K562 (cell line): Measurements from ENCODE around the gene TRAPPC12.

ENCODE experiments used
- FOXM1 ChIP-seq, 2 experiments: fragments of 450-650 bp in 1 of 2; sonication (generic) in 1 of 2; formaldehyde crosslinking in 1 of 2; IDR thresholded peaks; 2 replicates each; pipeline versions ENCODE4 v1.6.1 to v1.9.0; 2017 to 2022; ENCODE audit warnings: low read depth in 2 of 2, mild to moderate bottlenecking in 2 of 2, missing genetic modification reagents in 1 of 2, moderate library complexity in 1 of 2
- MAFK ChIP-seq: IDR thresholded peaks from 2 replicates; pipeline ENCODE4 v1.6.1; 2011; ENCODE audit warnings: low read length, improper control_type of control experiment
- NCOR1 ChIP-seq: fragments of 450-650 bp; IDR thresholded peaks from 2 replicates; pipeline ENCODE4 v1.6.1; 2016; ENCODE audit warnings: mild to moderate bottlenecking, moderate library complexity
- POLR3A ChIP-seq: IDR thresholded peaks from 2 replicates; pipeline ENCODE4 v1.6.1; 2011; ENCODE audit warnings: borderline replicate concordance, mild to moderate bottlenecking, moderate library complexity; ENCODE audit not compliant: insufficient read length, insufficient read depth; ENCODE audit errors: extremely low read depth
- SMAD1 ChIP-seq: fragments of 150-350 bp; IDR thresholded peaks from 2 replicates; pipeline ENCODE4 v1.6.1; 2014; ENCODE audit warnings: low read length, low read depth; ENCODE audit not compliant: partially characterized antibody
- ZNF124 ChIP-seq: sonication (generic); formaldehyde crosslinking; IDR thresholded peaks from 2 replicates; pipeline ENCODE4 v1.8.1; 2022; ENCODE audit warnings: missing genetic modification reagents
- TF ChIP-seq, protein P1 (sequence below): fragments of 250-450 bp; sonication (Bioruptor Pico); IDR thresholded peaks from 2 replicates; pipeline ENCODE4 v1.5.1; 2021; ENCODE audit warnings: mild to moderate bottlenecking

DNA sequence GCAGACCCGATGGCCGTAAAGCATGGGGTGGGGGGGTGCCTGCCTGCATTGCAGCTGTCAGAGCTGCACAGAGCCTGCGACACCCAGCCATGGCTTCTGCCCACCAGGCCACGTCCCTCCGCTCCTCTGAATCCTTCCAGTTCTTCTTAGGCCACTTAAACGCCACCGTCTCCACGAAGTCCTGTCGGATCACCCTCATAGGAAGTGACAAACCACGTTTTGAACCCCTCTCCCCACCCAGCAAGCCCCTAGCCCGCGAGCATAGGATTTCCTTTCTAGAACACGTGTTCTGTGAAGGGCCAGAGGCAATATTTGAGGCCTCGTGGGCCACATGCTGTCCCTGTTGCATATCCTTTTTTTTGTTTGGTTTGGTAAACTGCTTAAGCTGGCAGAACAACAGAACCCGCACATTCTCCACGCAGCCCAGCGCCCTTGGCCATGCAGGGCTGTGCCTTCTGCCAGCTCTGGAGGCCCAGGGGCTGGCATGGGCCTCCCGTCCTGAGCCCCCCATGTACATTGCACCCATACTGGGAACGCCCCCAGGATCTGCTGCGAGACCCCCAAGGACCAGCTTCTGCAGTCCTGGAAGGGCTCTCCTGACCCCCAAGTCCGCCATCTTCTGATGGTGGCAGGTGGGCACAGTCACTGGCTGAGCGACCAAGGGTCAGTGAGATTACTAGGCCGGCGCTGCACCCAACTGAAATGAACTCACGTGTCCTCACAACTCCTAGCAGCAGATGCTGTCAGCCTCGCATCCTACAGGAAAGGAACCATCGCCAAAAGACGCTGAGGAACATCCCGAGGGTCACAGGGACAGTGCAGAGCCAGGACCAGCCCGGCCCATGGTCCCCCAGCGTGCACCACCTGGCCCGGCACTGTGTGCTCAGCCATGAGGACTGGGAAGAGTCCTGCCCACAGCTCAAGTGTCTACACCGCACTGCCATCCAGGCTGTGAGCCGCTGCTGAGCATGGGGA is 104.8 kb downstream of the TRAPPC12 start:
- TF ChIP-seq NCOR1 (no peak), SMAD1 (no peak), MAFK (no peak), FOXM1 (IDR thresholded peaks at IDR 0.05; ENCODE audit: low read depth) (no peak), FOXM1 (CRISPR knock-in tag; IDR thresholded peaks at IDR 0.05; ENCODE audit: low read depth) (no peak), ZNF124 (CRISPR knock-in tag) (no peak), POLR3A (no peak)
- TF ChIP-seq, protein P1, sequence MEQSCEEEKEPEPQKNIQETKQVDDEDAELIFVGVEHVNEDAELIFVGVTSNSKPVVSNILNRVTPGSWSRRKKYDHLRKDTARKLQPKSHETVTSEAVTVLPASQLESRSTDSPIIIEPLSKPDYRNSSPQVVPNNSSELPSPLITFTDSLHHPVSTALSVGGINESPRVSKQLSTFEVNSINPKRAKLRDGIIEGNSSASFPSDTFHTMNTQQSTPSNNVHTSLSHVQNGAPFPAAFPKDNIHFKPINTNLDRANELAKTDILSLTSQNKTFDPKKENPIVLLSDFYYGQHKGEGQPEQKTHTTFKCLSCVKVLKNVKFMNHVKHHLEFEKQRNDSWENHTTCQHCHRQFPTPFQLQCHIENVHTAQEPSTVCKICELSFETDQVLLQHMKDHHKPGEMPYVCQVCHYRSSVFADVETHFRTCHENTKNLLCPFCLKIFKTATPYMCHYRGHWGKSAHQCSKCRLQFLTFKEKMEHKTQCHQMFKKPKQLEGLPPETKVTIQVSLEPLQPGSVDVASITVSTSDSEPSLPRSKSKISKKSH, result no peak
